Activated CD4-positive, CD25-positive, alpha-beta regulatory T cell treated with anti-CD3 and anti-CD28 coated beads, Interleukin-2, amount 50 U/mL, for 16 hours (primary cell): ENCODE measurements around the gene CLCNKA.
"Not testable (repeated sequence)": the region's sequence is repeated elsewhere in the genome, so short reads cannot be mapped to it uniquely, and the experiment has no call there.

Source experiments
- DNase-seq: peaks from one replicate; pipeline ENCODE4 v3.0.0-alpha.2; 2020; ENCODE audit warnings: low read depth, low spot score

CLCNKA gene

GRCh38 chr1:16021681-16022080 is at the start of gene CLCNKA:
TSS of gene CLCNKA (plus strand) at chr1:16022036. CDS start at chr1:16022620, 584 bp downstream.
- DNase-seq = no peak

GRCh38 chr1:15972409-15972808 is 49.4 kb upstream of the CLCNKA start:
- DNase-seq = no peak

GRCh38 chr1:15973772-15974171 is 48.1 kb upstream of the CLCNKA start:
- no peak for DNase-seq

GRCh38 chr1:15974855-15975254 is 47.0 kb upstream of the CLCNKA start:
- no peak for DNase-seq

GRCh38 chr1:15975358-15975804 is 46.5 kb upstream of the CLCNKA start:
- peak; percentile 54 for DNase-seq

DNA sequence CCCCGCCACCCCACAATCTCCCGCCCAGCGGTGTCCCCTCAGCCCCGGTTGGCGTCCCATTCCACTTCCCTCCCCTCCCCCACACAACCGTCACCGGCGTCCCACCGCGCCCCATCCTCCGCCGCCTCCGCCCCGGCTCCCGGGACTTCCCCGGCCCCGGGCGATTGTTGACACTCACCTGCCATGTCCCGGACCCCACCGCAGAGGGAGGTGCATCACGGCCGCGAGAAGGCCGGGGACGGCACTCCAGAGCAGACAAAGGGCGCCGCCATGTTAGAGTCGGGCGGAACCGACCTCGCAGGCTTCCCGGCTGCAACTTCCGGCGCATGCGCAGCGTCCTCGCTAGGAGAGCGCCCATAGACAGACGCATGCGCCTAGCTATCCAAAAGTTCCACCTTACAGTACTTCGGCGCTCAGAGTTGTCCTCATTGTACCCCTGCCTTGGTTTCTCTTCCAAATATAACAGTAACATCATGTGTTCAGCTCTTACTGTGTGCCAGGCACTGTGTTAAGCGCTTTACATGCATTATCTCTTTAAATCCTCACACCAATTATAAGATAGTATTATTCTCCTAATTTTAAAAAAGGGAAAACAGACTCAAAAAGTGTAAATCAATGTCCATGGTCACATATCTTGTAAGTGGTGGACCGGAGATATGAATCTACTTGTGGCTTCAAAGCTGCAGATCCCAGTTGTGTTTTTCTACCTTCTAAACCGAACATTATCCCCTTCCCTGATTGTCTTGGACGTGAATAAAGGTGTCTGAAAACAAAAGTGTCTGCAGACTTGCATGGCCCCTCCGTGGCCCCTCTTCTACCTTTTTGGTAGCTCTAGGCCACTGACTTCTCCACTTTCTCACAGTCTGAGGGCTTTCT is 45.8 kb upstream of the CLCNKA start, which contains the start of gene ZBTB17:
ZBTB17 (minus strand) TSS at position 297 of the 876 bp plus-strand sequence. CDS start 27,606 bp downstream, outside the sequence.
- DNase-seq = peak; percentile 89

DNA sequence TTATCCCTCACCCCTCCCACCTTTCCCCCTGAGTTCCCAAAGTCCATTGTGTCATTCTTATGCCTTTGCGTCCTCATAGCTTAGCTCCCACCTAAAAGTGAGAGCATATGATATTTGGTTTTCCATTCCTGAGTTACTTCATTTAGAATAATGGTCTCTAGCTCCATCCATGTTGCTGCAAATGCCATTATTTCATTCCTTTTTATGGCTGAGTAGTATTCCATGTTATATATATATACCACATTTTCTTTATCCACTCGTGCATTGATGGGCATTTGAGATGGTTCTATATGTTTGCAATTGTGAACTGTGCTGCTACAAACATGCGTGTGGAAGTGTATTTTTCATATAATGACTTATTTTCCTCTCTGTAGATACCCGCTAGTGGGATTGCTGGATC is 43.9 kb upstream of the CLCNKA start:
- DNase-seq = not testable (repeated sequence)

- DNase-seq = no peak
These were observed 40.2 kb upstream of the CLCNKA start for GRCh38 chr1:15981679-15982078.

GRCh38 chr1:15983275-15983674 is 38.6 kb upstream of the CLCNKA start:
- no peak for DNase-seq

- DNase-seq = no peak
These were observed 36.1 kb upstream of the CLCNKA start for GRCh38 chr1:15985611-15986297.

GRCh38 chr1:15988856-15989736 is 32.7 kb upstream of the CLCNKA start:
- no peak for DNase-seq

GRCh38 chr1:15989776-15990175 is 32.1 kb upstream of the CLCNKA start:
- DNase-seq = no peak

DNA sequence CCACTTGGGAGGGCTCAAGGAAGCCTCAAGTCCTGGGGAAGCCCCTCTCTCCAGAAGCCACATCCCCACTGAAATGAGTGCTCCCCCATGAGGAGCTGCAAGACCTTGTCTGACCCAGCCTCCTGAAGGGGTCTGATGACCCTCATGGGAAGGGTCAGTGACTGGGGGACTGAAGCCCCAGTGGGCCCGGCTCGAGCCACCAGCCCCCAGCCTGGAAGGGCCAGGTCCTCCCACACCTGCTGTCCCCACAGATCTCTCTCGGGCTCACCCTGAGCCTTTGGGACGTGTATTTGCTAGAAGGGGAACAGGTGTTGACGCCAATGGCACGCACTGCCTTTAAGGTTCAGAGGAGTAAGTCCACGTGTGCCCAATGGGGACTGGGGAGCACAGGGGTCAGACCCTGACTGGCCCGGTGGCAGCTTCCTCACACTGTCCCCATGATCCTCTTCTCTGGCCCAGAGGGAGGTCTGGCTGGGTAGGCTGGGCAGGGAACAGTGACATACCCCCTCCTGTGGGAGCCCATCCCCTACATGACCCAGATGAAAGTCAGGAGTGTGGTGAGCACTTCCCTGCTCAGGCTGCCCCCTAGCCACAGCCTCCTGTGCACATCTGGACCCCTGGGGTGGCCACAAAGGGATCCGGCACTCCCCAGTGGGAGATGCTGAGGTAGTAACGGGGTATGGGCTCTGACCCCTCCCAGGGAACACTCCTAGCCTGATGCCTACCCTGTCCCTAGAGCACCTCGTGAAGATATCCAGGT is 30.2 kb upstream of the CLCNKA start:
- DNase-seq = no peak

- DNase-seq = no peak
These were observed 29.7 kb upstream of the CLCNKA start for GRCh38 chr1:15992187-15992553.

- no peak for DNase-seq
These were observed 29.0 kb upstream of the CLCNKA start for GRCh38 chr1:15992582-15993500.

DNA sequence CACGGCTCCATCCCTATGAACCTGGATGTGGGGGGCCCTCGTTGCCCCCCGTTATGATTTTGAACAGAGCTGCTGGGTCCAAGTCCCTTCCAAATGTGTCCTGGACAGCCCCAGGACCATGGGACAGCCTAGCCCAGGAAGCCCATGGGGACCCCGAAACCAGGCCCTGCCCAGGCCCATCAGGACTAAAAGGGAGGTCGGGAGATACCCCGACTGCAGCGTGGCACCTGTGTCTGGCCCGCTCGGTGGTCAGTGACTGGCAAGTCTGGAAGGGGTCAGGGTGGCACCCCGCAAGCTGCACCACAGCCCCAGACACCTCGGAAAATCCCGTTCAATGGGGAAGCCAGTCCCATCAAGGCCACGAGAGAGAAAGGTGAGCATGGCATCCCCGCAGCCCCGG is 28.2 kb upstream of the CLCNKA start:
- no peak for DNase-seq

DNA sequence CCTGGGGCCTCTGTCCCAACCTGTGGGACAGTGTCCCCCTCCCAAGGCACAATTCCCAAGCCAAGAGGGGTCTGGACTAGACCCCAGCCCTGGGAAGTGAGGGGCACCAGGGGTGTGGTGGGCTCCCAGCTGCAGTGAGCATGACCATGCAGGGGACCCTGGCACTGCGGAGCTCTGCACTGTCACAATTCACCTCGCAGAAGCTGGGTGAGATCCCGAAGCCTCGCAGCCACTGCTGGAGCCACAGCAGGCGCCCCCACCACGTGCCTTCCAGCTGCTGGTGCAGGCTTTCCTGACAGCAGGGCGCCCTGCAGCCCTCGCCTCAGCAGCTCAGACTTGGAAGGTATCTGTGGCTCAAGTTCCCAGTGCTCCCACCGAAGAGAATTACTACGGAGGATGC is 27.8 kb upstream of the CLCNKA start:
- no peak for DNase-seq

DNA sequence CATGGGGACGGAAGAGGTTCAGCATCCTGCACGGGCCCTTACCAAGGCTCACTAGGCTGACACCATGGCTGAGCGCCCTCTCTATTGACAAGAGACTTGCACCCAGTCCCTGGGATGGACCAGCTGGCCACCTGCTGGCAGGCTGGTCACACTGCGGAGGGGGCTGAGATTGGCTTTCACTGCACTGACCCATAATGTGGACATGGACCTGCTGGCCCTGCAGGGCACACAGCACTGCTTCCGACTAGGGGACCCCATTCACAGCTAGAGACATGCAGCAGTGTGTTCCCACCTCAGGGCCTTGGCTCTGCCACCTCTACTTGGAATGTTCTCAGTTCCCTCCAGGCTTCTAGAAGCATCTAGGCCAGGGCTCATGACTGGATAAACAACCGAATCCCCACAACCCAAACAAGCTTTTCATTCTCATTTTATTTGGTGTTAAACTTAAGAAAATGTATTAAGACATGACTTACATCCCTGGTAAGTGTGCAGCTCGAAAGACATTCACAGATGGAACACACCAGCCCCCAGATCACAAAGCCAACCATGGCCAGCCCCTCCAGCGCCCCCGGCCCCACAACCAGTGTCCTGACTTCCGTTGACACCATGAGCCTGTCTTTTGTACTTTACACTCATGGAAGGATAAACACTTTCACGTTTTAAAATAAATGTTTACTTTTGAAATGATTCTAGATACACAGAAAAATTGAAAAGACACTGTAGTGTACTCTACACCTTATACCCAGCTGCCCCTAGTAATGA is 27.1 kb upstream of the CLCNKA start:
- DNase-seq = no peak

- no peak for DNase-seq
These were observed 24.7 kb upstream of the CLCNKA start for GRCh38 chr1:15997076-15997585.
